GM19328 (cell line): ENCODE measurements around the gene ABCA6.
"Not testable (repeated sequence)": the region's sequence is repeated elsewhere in the genome, so short reads cannot be mapped to it uniquely, and the experiment has no call there.

Experiments
- ATAC-seq: cut with Tn5 transposase; IDR thresholded peaks from one replicate; pipeline ENCODE4 v1.9.1; 2021; ENCODE audit warnings: mild to moderate bottlenecking, moderate library complexity; ENCODE audit not compliant: unreplicated experiment

Gene ABCA6

DNA sequence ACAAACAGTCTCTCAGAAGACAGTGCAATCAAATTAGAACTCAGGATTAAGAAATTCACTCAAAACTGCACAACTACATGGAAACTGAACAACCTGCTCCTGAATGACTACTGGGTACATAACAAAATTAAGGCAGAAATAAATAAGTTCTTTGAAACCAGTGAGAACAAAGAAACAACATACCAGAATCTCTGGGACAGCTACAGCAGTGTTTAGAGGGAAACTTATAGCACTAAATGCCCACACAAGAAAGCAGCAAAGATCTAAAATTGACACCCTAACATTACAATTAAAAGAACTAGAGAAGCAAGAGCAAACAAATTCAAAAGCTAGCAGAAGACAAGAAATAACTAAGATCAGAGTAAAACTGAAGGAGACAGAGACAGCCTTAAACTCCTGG, 68.3 kb downstream of the ABCA6 start:
- not testable (repeated sequence) for ATAC-seq

DNA sequence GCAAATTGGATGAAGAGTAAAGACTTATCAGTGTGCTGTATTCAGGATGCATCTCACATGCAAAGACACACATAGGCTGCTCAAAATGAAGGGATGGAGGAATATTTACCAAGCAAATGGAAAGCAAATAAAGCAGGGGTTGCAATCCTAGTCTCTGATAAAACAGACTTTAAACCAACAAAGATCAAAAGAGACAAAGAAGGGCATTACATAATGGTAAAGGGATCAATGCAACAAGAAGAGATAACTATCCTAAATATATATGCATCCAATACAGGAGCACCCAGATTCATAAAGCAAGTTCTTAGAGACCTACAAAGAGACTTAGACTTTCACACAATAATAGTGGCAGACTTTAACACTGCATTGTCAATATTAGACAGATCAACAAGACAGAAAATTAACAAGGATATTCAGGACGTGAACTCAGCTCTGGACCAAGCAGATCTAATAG, 68.9 kb downstream of the ABCA6 start:
- not testable (repeated sequence) for ATAC-seq

DNA sequence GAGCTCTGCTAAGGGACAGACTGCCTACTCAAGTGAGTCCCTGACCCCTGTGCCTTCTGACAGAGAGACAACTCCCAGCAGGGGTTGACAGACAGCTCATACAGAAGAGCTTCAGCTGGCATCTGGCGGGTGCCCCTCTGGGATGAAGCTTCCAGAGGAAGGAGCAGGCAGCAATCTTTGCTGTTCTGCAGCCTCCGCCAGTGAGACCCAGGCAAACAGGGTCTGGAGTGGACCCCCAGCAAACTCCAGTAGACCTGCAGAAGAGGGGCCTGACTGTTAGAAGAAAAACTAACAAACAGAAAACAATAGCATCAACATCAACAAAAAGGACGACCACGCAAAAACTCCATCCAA, 70.5 kb downstream of the ABCA6 start:
- ATAC-seq = not testable (repeated sequence)

DNA sequence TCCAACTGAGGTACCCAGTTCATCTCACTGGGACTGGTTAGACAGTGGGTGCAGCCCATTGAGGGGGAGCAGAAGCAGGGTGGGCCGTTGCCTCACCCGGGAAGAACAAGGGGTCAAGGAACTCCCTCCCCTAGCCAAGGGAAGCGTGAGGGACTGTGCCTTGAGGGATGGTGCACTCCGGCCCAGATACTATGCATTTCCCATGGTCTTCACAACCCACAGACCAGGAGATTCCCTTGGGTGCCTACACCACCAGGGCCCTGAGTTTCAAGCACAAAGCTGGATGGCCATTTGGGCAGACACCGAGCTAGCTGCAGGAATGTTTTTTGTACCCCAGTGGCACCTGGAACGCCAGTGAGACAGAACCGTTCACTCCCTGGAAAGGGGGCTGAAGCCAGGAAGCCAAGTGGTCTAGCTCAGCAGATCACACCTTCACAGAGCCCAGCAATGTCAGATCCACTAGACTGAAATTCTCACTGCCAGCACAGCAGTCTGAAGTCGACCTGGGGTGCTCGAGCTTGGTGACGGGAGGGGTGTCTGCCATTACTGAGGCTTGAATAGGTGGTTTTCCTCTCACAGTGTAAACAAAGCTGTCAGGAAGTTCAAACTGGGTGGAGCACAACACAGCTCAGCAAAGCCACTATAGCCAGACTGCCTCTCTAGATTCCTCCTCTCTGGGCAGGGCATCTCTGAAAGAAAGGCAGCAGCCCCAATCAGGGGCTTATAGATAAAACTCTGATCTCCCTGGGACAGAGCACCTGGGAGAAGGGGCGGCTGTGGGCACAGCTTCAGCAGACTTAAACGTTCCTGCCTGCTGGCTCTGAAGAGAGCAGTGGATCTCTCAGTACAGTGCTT, 71.1 kb downstream of the ABCA6 start:
- ATAC-seq = not testable (repeated sequence)

DNA sequence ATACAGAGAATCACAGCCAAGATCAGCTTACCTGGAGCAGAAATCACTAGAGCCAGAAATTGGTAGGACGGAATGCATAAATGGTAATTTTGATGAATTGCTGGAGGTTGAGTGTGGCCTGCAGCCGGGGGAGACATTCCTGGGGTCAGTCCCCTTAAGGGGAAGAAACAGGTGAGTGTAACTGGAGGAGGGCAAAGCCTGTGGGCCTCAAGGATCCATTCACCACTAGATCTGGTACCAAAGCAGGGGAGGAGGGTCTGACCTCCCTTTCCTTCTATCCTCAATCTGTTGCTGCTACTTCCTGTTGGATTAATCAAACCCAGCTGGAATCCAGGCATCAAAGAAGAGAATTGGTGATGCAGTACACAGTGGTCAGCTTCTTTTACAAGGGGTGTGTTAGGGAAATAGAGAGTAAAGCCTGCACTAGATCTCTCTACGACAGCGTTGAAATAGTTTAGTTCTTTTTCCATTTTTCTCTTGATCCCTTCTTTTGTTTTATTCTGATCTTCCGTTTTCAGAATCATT, 72.4 kb downstream of the ABCA6 start:
- ATAC-seq = no peak

DNA sequence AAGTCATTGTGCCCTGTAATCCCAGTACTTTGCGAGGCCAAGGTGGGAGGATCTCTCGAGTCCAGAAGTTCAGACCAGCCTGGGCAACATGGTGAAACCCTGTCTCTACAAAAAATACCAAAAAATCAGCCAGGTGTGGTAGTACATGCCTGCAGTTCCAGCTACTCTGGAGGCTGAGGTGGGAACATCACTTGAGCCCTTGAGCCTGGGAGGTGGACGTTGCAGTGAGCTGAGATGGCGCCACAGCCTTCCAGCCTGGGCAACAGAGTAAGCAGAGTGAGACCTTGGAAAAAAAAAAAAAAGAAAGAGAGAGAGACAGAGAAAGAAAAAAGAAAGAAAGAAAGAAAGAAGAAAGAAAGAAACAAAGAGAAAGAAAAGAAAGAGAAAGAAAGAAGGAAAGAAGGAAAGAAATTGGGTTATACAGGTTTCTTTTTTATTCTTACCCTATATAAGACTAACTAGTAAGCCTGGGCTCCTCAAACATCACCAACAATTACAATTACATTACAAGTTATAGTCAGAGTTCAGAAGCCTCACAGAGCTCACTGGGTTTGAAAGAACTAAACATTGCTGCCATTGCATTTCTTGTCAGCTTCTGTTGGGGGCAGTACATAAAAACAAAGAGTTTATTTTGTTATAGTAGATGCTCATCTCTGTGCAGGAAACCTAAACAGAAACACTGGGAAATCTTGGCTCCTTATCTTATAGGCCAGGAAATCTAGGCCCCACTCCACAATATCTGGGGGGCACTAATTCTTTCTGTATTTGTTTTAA, 74.2 kb downstream of the ABCA6 start:
- no peak for ATAC-seq

DNA sequence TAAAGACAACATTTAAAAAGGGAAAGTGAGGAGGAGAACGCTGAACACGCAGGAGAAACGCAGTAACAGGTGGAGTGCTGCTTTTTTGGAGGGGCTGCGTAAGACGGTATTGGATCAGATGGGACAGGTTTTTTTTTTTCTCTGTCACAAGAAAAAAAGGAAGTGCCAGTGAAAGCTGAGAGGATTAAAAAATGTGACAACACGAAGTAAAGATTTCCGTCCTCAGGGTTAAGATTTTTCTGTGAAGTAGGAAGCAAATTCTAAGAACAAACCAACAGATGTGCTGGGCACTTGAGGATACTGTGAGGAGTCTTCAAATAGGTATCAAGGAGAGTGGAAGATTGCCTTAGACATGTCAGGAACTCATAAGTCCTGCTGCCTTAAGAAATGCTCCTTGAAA, 75.2 kb downstream of the ABCA6 start:
- ATAC-seq = no peak

DNA sequence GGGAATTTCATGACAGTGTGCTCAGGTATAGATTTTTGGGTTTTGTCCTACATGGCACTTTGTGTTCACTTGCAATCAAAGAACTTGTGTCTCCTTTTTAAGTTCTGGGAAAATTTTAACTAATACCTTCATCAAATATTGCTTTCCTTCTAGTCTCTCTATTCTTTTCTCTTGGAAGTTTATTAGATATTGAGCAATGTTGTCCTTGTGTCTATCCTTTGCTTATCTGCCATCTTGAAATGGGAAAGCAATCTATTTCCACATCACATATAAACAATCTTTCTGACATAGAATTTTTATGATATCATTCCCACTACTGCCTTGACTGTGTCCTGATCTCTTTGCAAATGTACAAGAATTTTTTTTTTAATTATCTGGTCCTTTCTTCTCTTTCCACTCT, 76.6 kb downstream of the ABCA6 start:
- no peak for ATAC-seq

DNA sequence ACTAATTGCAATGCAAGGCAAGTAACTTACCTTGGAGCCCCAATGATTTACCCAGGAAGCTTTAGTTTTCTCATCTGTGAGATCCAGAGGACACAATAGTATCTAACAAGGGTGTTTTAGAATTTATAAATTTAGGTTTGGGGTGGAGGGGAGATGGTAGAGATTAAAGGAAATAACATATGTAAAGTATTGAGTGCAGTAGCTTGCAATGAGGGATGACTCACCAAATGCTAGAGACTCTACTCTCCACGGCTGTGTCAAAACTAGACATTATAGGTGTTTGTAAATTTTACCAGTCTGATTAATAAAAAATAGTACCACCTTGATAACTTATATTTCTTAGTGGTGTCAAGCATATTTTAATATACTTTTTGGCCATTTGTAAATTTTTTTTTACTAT, 77.2 kb downstream of the ABCA6 start:
- no peak for ATAC-seq

DNA sequence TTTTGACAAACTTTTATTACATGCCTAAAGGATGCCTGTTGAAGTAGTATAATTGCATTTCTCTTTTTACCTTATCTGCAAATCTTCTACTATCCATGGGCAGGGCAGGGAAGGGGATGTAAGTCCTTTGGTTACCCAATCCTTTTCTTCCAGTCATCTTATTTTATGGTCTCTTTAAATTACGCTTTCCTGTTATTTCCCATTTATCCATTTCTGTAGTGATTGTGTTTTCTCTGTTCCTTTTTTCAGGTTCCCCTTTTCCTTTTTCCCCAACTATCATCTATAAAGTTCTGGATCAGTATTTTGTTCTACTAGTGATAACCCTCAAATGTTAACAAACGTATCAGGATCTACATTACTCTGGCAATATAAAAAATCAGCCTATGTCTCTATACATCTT, 77.7 kb downstream of the ABCA6 start:
- ATAC-seq = no peak

DNA sequence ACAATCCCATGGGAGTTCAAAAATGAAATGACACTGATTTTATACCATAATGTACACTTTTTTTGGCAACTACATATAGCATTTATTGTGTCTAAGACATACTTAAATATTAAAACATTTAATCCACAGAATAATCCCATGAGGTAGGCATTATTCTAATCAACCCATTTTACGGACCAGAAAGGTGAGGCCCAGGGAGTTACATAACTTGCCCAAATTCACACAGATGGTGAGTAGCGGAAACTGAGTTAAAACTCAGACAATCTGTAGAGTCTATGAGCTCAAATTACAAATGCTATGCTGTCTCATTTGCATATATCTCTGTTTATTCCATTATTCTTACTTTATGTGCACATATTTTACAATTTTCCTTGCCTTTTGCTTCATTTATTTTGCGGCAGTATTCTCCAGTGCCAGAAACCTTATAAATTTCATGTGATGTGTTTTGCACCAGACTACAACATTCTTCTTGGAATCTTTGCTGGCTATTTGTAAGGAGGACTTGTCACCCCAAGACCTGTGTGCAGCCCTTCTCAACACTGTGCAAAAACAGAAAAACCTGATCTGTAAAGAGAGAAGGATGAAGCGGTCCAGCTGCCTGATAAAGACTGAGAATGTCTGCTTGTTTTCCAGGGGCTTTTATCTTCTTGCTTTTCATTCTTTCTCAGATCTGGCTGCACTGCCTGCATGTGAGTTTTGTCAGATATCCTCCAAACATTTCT, 78.7 kb downstream of the ABCA6 start:
- no peak for ATAC-seq

DNA sequence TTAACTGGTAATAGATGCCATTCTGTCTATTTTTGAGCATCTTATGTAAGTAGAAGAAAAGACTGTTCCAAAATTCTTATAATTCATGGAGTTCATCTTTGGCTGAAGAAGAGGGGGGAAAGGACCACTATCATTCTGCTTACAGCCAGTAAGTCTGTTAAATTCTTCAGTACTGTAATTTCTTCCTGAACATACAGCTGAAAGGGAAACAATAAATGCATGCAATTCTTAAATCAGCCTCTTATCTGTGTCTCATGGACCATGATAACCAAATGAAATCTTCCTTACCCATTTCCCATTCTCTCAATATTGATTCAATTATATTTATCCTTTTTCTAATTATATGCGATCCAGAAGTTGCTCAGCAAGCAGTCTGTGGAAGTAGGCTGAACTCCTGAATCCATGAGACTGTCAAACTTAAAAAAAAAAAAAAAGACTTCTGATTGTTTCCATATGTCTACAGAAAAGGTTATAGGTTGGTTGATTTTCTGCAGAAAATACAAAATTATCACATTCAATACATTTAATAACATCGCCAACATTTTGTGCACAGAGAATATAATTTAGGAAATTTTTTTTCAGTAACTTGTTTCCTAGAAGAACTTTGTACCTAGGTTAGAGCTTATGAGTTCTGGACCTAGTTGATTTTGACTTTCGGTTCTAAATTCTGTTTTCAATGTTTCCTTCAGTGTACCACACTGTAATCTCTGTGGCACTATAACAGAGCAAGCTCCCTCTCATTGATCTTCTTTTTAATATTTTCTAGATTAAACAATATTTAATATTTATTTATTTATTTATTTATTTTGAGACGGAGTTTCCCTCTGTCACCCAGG, 79.8 kb downstream of the ABCA6 start:
- ATAC-seq = no peak

DNA sequence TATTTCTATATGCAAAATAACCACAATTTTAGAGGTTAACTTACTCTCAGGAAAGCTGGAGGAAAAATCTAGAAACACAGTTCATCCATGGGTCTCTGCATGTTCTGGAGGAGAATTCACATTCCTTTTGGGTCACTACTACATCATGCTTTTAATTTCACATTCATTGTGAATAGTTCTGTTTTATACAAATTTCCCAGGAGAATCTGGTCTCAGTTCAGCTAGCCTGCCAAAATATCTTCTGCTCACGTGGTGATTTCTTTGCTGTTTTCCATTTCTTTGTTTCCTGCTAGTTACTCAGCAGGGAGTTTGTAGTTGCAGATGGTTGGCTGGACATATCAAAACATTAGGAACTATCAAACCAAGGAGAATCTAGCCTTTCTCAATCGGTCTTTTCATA, 80.9 kb downstream of the ABCA6 start, which contains the start of gene ABCA9:
Gene ABCA9, minus strand, starts transcription at position 106 of the 400 bp plus-strand sequence. CDS start 9,801 bp downstream, outside the sequence.
- no peak for ATAC-seq

DNA sequence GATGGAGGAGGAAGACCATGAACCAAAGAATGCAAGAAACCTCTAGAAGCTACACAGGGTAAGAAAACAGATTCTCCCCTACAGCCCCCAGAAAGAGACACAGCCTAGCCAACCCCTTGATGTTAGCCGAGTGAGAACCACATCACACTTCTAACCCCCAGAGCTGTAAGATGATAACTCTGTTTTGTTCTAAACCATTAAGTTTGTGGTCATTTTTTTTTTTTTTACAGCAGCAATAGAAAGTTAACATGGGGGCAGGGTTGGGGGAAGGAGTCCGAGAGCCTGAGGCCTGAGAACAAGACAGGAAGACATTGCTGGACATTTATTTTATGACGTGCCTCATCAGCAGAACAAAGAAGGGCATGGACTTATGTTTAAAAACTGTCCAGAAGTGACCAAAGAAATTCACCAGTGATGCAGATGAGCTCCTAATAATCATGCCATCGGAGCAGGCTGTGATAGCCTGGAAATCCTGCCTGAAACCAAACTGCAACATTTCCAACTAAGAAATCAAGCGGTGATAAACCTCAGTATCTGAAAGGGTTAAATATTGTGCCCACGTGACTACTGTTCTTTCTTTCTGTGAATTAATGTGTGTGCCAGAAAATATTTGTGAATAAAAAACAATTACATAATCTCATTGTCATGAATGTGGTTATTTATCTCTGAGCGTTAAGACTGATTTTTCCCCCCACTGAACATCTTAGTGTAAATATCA, 82.1 kb downstream of the ABCA6 start:
- ATAC-seq = no peak

DNA sequence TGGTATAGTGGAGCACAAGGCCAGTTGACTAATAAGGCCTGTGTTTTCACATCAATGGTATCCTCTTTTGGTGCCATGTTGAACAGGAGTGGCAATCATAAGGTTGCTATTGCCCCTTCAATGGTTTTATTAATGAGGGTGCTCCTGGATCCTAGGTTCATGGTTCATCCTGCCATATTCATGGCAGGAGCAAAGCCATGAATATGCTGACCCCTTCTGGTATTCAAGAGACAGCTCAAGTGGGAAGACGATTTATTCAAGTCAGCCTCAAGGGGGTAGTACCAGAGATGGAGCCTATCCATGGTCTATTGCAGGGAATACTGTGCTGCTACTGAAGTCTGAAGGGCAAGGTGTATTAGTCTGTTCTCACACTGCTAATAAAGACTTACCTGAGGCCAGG, 83.5 kb downstream of the ABCA6 start:
- no peak for ATAC-seq

DNA sequence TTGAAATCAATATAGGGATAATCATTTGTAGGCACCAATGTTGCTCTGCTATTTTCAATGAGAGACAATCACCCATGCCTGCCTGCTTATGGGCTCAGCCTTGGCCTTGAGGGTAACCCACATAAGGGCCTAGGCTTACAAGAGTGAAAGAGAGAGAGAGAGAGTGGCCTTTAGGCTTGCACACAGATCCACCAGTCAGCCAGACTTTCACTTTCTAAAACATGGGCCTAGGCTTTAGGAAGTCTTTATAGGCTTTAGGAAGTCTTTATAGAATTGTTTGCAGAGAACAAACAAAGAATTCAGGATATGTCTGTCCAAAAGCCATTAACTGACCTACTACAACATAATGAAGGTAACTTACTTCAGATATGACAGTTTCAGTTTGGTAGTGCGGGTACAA, 84.4 kb downstream of the ABCA6 start:
- ATAC-seq = no peak

DNA sequence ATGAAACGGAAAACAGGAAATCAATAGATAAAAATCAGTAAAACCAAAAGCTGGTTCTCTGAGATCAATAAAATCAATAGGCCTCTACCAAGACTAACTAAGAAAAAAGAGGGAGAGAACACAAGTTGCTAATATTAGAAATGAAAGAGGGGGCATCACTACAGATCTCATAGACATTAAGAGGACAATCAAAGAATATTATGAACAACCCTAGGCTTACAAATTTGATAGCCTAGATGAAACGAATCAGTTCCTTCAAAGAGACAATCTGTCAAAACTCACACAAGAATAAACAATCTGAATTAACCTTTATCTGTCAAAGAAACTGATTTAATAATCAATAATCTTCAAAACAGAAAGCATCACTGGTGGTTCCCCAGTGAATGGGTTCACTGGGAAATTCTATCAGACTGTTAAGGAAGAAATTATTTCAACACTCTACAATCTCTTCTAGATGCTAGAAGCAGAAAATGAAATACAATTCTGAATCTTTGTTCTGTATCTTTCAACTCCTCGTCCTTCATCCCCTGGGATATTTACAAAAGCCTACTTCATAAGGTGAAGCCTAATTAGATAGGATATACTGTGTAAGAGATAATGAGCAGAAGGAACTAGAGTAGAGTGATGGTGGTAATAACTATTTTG, 85.4 kb downstream of the ABCA6 start:
- ATAC-seq = no peak

DNA sequence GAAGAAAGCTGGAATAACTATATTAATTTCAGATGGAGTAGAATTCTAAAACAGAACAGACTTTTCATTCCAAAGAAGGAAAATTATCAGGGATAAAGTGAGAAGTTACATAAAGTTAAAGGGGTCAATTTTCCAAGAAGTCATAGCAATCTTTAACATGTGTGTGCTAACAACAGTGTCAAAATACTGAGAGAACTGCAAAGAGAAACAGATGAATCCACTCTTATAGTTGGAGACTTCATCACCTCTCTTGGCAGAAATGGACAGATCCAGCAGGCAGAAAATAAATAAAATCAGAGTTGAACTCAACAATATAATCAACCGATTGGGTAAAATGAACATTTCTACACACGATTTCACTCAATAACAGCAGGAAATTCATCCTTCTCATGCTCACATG, 86.4 kb downstream of the ABCA6 start:
- ATAC-seq = no peak
